Measurements from ENCODE around the gene MAD2L1. TPM values are rescaled to one million over a fixed set of nuclear protein-coding genes. Genes with fewer than 3 reads are reported as not detected.
A peak's percentile ranks its signal among the peaks of the same experiment; 100 is the strongest.
"Not testable (repeated sequence)": the region's sequence is repeated elsewhere in the genome, so short reads cannot be mapped to it uniquely, and the experiment has no call there.

MAD2L1 gene
- total RNA-seq, 1 experiment from 2014 or later: 76.6 TPM

DNA sequence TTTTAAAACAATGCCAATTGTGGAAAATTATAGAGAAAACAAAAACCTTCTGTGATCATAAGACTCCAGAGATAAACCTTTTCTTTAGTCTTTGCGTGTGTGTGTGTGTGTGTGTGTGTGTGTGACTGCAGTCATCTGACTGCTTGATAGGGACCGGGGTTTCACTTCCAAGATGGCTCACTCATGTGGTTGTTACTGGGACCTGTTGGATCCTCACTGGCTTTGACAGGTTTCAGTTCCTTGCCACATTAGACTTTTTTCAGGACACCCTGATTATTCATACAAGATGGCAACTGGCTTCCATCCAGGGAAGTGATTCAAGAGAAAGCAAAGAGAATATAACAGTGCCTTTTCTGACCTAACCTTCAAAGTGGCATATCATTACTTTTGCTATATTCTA is 21.9 kb upstream of the MAD2L1 start:
- H2AFZ ChIP-seq (ENCODE audit: low read length): no peak overlapping the region
- H3K36me3 ChIP-seq (ENCODE audit: low read depth, low read length): no peaks in the 10 kb centered on the region
- BruUV-seq (replicated peaks): no TSS peak
- H3K9me2 ChIP-seq (replicated peaks; ENCODE audit: low read length): no peaks in the 10 kb centered on the region
- H3F3A ChIP-seq (ENCODE audit: low read length, unreplicated experiment): no peaks in the 10 kb centered on the region
- intact Hi-C loops (cut with micrococcal nuclease): no loop called here
- H4K20me1 ChIP-seq (ENCODE audit: low read length): no peaks in the 10 kb centered on the region
- H3K27me3 ChIP-seq (ENCODE audit: low read length): no peaks in the 10 kb centered on the region
- DNase-seq (no peak), ATAC-seq (no peak)
- no peak overlapping the region for H3K9ac ChIP-seq (ENCODE audit: low read length)
- H3K4me1 ChIP-seq (ENCODE audit: insufficient read depth, low read length): no peaks in the 10 kb centered on the region
- no peak overlapping the region for H3K27ac ChIP-seq (ENCODE audit: low read length)
- H3K9me3 ChIP-seq (ENCODE audit: low read length): no peaks in the 10 kb centered on the region
- CTCF ChIA-PET: no interaction called here
- H3K4me3 ChIP-seq (ENCODE audit: low read length): no peak overlapping the region
- POLR2A ChIA-PET (ENCODE audit: unreplicated experiment): no interaction called here
- no peak overlapping the region for H3K4me2 ChIP-seq (ENCODE audit: low read length)
- no peaks in the 10 kb centered on the region for H3K79me2 ChIP-seq (ENCODE audit: low read length)
- TF ChIP-seq, protein P1, sequence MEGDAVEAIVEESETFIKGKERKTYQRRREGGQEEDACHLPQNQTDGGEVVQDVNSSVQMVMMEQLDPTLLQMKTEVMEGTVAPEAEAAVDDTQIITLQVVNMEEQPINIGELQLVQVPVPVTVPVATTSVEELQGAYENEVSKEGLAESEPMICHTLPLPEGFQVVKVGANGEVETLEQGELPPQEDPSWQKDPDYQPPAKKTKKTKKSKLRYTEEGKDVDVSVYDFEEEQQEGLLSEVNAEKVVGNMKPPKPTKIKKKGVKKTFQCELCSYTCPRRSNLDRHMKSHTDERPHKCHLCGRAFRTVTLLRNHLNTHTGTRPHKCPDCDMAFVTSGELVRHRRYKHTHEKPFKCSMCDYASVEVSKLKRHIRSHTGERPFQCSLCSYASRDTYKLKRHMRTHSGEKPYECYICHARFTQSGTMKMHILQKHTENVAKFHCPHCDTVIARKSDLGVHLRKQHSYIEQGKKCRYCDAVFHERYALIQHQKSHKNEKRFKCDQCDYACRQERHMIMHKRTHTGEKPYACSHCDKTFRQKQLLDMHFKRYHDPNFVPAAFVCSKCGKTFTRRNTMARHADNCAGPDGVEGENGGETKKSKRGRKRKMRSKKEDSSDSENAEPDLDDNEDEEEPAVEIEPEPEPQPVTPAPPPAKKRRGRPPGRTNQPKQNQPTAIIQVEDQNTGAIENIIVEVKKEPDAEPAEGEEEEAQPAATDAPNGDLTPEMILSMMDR (conservative IDR thresholded peaks at IDR 0.05; ENCODE audit: low read depth, low read length): no peak
- no peak for TF ChIP-seq EZH2phosphoT487 (IDR thresholded peaks at IDR 0.05; ENCODE audit: borderline replicate concordance, low read length)
- no peak for TF ChIP-seq EZH2 (IDR thresholded peaks at IDR 0.05; ENCODE audit: low read length, unreplicated experiment)

DNA sequence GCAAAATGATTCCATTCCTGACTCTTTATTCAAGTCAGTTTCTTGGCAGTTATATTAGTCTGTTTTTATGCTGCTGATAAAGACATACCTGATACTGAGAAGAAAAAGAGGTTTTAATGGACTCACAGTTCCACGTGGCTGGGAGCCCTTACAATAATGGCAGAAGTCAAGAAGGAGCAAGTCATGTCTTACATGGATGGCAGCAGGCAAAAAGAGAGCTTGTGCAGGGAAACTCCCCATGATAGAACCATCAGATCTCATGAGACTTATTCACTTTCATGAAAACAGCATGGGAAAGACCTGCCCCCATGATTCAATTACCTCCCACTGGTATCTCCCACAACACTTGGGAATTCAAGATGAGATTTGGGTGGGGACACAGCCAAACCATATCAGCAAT is 21.4 kb upstream of the MAD2L1 start:
- H3K4me3 ChIP-seq (ENCODE audit: low read length); H3K27ac ChIP-seq (ENCODE audit: low read length); H3K27me3 ChIP-seq (ENCODE audit: low read length); CTCF ChIA-PET; H3K9me2 ChIP-seq (replicated peaks; ENCODE audit: low read length); BruUV-seq (replicated peaks); H4K20me1 ChIP-seq (ENCODE audit: low read length); H3K36me3 ChIP-seq (ENCODE audit: low read depth, low read length); ATAC-seq; H3K4me1 ChIP-seq (ENCODE audit: insufficient read depth, low read length); H3K9me3 ChIP-seq (ENCODE audit: low read length); H3K4me2 ChIP-seq (ENCODE audit: low read length); H2AFZ ChIP-seq (ENCODE audit: low read length); POLR2A ChIA-PET (ENCODE audit: unreplicated experiment); H3K79me2 ChIP-seq (ENCODE audit: low read length); intact Hi-C loops (cut with micrococcal nuclease); H3K9ac ChIP-seq (ENCODE audit: low read length); H3F3A ChIP-seq (ENCODE audit: low read length, unreplicated experiment); DNase-seq: not testable (repeated sequence)

DNA sequence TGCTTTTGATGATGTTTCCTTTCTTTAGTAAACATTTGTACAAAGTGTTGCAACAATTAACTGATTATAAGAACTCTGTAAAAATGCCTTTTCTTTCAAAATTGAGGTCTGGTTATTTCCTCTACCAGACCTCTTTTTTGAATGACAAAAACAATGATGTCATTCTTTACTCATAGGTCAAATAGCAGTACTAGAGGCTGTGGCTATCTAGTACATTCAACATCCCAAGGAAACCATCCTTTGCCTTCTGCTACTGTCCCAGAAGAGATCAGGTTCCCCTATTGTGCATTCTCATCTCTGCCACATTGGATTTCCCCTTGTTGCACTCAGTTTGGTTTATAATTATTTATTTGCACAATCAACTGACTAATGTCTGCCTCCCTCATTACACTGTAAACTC is 19.1 kb upstream of the MAD2L1 start:
- Histone ChIP-seq H3K9me2 (replicated peaks; ENCODE audit: low read length) (no peaks in the 10 kb centered on the region), H3K9ac (ENCODE audit: low read length) (no peak overlapping the region), H4K20me1 (ENCODE audit: low read length) (no peaks in the 10 kb centered on the region), H3K4me1 (ENCODE audit: insufficient read depth, low read length) (0 out of 2 replicates have a peak, but pooled peaks cover 1% of the 10 kb centered on the region), H3K27ac (ENCODE audit: low read length) (no peak overlapping the region), H3K27me3 (ENCODE audit: low read length) (no peaks in the 10 kb centered on the region), H3K9me3 (ENCODE audit: low read length) (no peaks in the 10 kb centered on the region), H3F3A (ENCODE audit: low read length, unreplicated experiment) (no peaks in the 10 kb centered on the region), H2AFZ (ENCODE audit: low read length) (no peak overlapping the region), H3K4me2 (ENCODE audit: low read length) (no peak overlapping the region), H3K4me3 (ENCODE audit: low read length) (no peak overlapping the region), H3K79me2 (ENCODE audit: low read length) (no peaks in the 10 kb centered on the region), H3K36me3 (ENCODE audit: low read depth, low read length) (no peaks in the 10 kb centered on the region)
- no peak for TF ChIP-seq EZH2phosphoT487 (IDR thresholded peaks at IDR 0.05; ENCODE audit: borderline replicate concordance, low read length)
- TF ChIP-seq, protein P1 (conservative IDR thresholded peaks at IDR 0.05; ENCODE audit: low read depth, low read length): no peak
- TF ChIP-seq EZH2 (IDR thresholded peaks at IDR 0.05; ENCODE audit: low read length, unreplicated experiment): no peak
- intact Hi-C loops (cut with micrococcal nuclease): no loop called here
- ChIA-PET POLR2A (ENCODE audit: unreplicated experiment) (no interaction called here), CTCF (no interaction called here)
- DNase-seq: no peak
- ATAC-seq: peak; percentile 24; the same call in 1 of the 2 replicates
- no TSS peak for BruUV-seq (replicated peaks)
